PC-3 (cell line): ENCODE data around the gene IL5RA.

Source experiments
- CTCF ChIP-seq: fragments of 300-600 bp; sonication (generic); conservative IDR thresholded peaks from 2 replicates; pipeline ENCODE4 v1.5.1; 2017; ENCODE audit warnings: antibody characterized with exemption, low read depth, mild to moderate bottlenecking, low read length
- EZH2 ChIP-seq: fragments of 300-600 bp; sonication (generic); IDR thresholded peaks from one replicate; pipeline ENCODE4 v1.6.1; 2017; ENCODE audit warnings: antibody characterized with exemption, mild to moderate bottlenecking, low read length; ENCODE audit not compliant: unreplicated experiment
- EZH2phosphoT487 ChIP-seq: fragments of 300-600 bp; sonication (generic); IDR thresholded peaks from 2 replicates; pipeline ENCODE4 v1.6.1; 2018; ENCODE audit warnings: mild to moderate bottlenecking, antibody characterized with exemption, low read length, borderline replicate concordance

GRCh38 chr3:3097958-3098357 lies 12.2 kb downstream of the IL5RA start:
- no peak for TF ChIP-seq CTCF
- TF ChIP-seq EZH2phosphoT487 = no peak
- TF ChIP-seq EZH2 = no peak
